ENCODE measurements around the gene MMP21. TPM values are rescaled to one million over a fixed set of nuclear protein-coding genes. Genes with fewer than 3 reads are reported as not detected.

Gene MMP21
- under 1 TPM in 1 of 4 donors, not detected in 3; 0.67 TPM for total RNA-seq

- Histone ChIP-seq H3K36me3 (no peaks in the 10 kb centered on the region), H3K4me3 (replicated peaks in 1 of 3) (no peak within 1 kb of the TSS), H3K27ac (no peak within 1 kb of the TSS), H3K9me3 (no peaks in the 10 kb centered on the region), H3K4me1 (no peaks in the 10 kb centered on the region), H3K27me3 (no peaks in the 10 kb centered on the region)
- intact Hi-C loops (cut with DNase I), result no loop called here
- no peak for DNase-seq
- TF ChIP-seq POLR2A (IDR thresholded peaks at IDR 0.05), result no peak
- TF ChIP-seq, protein P1, sequence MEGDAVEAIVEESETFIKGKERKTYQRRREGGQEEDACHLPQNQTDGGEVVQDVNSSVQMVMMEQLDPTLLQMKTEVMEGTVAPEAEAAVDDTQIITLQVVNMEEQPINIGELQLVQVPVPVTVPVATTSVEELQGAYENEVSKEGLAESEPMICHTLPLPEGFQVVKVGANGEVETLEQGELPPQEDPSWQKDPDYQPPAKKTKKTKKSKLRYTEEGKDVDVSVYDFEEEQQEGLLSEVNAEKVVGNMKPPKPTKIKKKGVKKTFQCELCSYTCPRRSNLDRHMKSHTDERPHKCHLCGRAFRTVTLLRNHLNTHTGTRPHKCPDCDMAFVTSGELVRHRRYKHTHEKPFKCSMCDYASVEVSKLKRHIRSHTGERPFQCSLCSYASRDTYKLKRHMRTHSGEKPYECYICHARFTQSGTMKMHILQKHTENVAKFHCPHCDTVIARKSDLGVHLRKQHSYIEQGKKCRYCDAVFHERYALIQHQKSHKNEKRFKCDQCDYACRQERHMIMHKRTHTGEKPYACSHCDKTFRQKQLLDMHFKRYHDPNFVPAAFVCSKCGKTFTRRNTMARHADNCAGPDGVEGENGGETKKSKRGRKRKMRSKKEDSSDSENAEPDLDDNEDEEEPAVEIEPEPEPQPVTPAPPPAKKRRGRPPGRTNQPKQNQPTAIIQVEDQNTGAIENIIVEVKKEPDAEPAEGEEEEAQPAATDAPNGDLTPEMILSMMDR (IDR thresholded peaks at IDR 0.05), result no peak
- WGBS, 2 donors, result 93 to 96% methylated on average over 24 to 26 of the region's 26 CpGs
Observed at GRCh38 chr10:125775491-125776106, at the start of gene MMP21. TSS of gene MMP21 (minus strand) at chr10:125775821. CDS start at chr10:125775821, 0 bp downstream.

DNA sequence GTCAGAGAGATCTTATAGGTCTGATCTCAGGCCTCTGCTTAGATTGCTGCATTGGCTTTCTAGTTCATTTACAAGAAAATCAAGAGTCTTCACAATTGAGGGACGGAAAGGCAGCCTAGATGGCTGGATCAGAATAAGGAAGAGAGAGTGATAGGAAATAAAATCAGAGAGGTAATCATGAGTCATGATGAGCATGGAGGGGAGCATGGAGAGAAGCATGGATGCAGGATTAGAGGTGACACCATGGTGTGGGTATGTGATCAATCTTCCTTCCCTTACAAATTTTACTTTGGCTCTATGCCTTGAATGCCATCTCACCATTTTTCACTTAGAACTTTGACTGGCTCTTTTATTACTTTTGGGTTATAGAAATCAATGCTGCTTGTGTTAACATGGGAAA, 49.1 kb upstream of the MMP21 start:
- H3K36me3 ChIP-seq, result peaks cover 17 to 27% of the 10 kb centered on the region in 2 donors
- H3K4me3 ChIP-seq (replicated peaks in 1 of 3), result no peak overlapping the region
- H3K9me3 ChIP-seq, result no peaks in the 10 kb centered on the region
- DNase-seq, result no peak
- 83 to 90% methylated on average over 1 of the region's 1 CpG for WGBS, 2 donors
- peaks cover 27 to 30% of the 10 kb centered on the region in 2 donors for H3K4me1 ChIP-seq
- H3K27ac ChIP-seq, result no peak overlapping the region
- no peaks in the 10 kb centered on the region for H3K27me3 ChIP-seq
- TF ChIP-seq, protein P1 (IDR thresholded peaks at IDR 0.05), result no peak
- TF ChIP-seq POLR2A (IDR thresholded peaks at IDR 0.05), result no peak
- intact Hi-C loops (cut with DNase I), result loop anchor here (10.0 kb wide), 1 partner anchor 110 kb away; the partner anchor contains the start of gene EDRF1

DNA sequence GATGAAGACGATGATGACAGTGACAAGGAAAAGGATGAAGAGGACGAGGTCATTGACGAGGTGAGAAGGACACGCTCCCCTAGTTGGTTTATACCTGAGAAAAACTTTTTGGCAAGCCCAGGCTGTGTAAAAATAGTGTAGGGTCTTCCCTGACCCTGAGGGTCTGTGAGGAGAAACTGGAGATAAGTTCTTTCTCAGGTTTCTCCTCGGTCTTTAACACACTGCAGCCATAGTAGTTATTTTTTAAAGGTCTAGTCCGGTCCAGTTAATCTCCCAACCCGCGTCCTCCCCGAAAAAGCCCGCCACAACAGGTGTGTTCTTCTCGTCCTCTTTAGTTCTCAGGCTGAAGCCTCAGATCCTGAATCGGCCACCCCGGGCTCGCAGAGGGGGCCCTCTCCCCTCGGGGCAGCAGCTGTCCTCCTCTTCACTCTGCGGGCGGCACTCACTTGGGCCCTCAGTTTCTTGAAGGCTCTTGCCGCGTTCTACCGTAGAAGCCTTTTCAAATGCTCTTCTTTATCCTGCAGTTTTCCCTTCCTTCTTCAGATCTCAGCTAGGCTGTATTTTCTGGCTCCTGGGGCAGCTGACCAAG, 48.1 kb upstream of the MMP21 start:
- H3K36me3 ChIP-seq, result peaks cover 10 to 19% of the 10 kb centered on the region in 2 donors
- intact Hi-C loops (cut with DNase I), result loop anchor here (10.0 kb wide), 1 partner anchor 109 kb away; the partner anchor contains the start of gene EDRF1
- TF ChIP-seq, protein P1 (IDR thresholded peaks at IDR 0.05), result no peak
- TF ChIP-seq POLR2A (IDR thresholded peaks at IDR 0.05), result no peak
- DNase-seq, result no peak
- peak overlapping the region in 2 of 3 donors; percentile 78 to 86 for H3K27ac ChIP-seq
- no peaks in the 10 kb centered on the region for H3K9me3 ChIP-seq
- 0 to 1% methylated on average over 20 of the region's 20 CpGs for WGBS, 2 donors
- peaks cover 27 to 30% of the 10 kb centered on the region in 2 donors for H3K4me1 ChIP-seq
- H3K4me3 ChIP-seq (replicated peaks in 1 of 3), result peak overlapping the region; percentile 89 to 98 (median 96)
- H3K27me3 ChIP-seq, result no peaks in the 10 kb centered on the region

DNA sequence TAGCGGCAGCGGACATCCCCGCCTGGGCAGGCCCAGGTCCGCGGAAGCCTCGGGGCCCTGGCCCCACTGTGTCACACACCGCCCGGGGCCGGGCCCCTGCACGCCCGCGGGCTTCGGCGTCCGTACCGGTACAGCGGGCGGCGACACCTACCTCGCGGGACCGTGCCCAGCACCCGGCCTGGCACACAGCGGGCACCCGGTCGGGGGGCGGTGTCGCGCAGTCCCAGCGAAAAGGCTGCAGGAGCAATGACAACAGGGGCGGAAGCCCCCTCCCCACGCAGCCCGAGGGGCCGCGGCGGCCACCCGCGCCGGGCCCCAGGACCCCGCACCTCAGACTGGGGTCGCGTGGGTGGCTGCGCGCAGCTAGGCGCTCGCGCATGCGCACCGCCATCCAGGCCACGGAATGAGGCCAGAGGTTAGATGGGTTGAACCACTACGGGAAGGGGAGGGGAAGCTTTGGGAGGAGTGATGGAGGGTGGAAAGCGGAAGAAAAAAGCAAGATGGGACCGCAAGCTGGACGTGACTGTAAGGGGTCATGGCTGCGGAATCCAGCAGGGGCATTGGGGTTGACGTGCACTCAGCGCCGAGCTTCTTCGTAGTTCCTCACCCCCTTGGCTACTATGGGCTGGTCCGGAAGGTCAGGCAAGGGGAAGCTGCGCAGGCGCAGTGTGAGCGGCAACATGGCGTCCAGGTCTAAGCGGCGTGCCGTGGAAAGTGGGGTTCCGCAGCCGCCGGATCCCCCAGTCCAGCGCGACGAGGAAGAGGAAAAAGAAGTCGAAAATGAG, 47.4 kb upstream of the MMP21 start, which contains the start of the genes BCCIP and UROS:
BCCIP (plus strand) TSS at position 669 of the 785 bp plus-strand sequence; CDS start at position 681, 12 bp downstream.
UROS (minus strand) TSS at position 381 of the 785 bp plus-strand sequence. CDS start 6,759 bp downstream, outside the sequence.
- intact Hi-C loops (cut with DNase I), result loop anchor here (10.0 kb wide), 1 partner anchor 108 kb away; the partner anchor contains the start of gene EDRF1
- Histone ChIP-seq H3K36me3 (peaks cover 3 to 12% of the 10 kb centered on the region in 2 donors), H3K9me3 (no peaks in the 10 kb centered on the region), H3K27me3 (no peaks in the 10 kb centered on the region), H3K4me3 (replicated peaks in 1 of 3) (peak within 1 kb of the TSS; percentile 89 to 98 (median 96)), H3K27ac (peak within 1 kb of the TSS; percentile 41 to 86 (median 78)), H3K4me1 (peaks cover 27 to 30% of the 10 kb centered on the region in 2 donors)
- peak; percentile 90 to 93 for DNase-seq
- 0 to 1% methylated on average over 32 to 34 of the region's 74 CpGs for WGBS, 2 donors
- TF ChIP-seq, protein P1 (IDR thresholded peaks at IDR 0.05), result peak in 1 of 6 experiments; percentile 16
- TF ChIP-seq POLR2A (IDR thresholded peaks at IDR 0.05), result peak in 1 of 2 donors; percentile 55

Measured in thyroid gland (tissue), 4 donors.